Mesenchymal stem cell (in vitro differentiated cells and primary cell): ENCODE data around the gene KCTD2.

Experiments used
- DNase-seq: peaks from one replicate; pipeline ENCODE4 v3.0.0-alpha.2; 2013
- H2AFZ ChIP-seq: one replicate; pipeline ENCODE4 v1.6.1; 2013; ENCODE audit warnings: low read depth, mild to moderate bottlenecking, control low read depth, inconsistent platforms, low read length, moderate library complexity
- H2AK5ac ChIP-seq: 2 replicates; pipeline ENCODE4 v1.6.1; 2013; ENCODE audit warnings: low read length, moderate library complexity, mild to moderate bottlenecking, inconsistent platforms; ENCODE audit not compliant: severe bottlenecking
- H2BK120ac ChIP-seq: one replicate; pipeline ENCODE4 v1.6.1; 2013; ENCODE audit warnings: low read depth, mild to moderate bottlenecking, inconsistent platforms, low read length, moderate library complexity
- H2BK12ac ChIP-seq, 2 experiments: one replicate each; pipeline ENCODE4 v1.6.1; 2013; ENCODE audit warnings: inconsistent platforms in 2 of 2, low read length in 2 of 2, mild to moderate bottlenecking in 2 of 2, moderate library complexity in 2 of 2, control low read depth in 1 of 2
- H2BK15ac ChIP-seq: one replicate; pipeline ENCODE4 v1.6.1; 2013; ENCODE audit warnings: mild to moderate bottlenecking, low read depth, inconsistent platforms; ENCODE audit not compliant: poor library complexity, severe bottlenecking
- H2BK5ac ChIP-seq: 2 replicates; pipeline ENCODE4 v1.6.1; 2013; ENCODE audit warnings: low read depth, mild to moderate bottlenecking, low read length, control low read depth, inconsistent platforms; ENCODE audit not compliant: poor library complexity, severe bottlenecking
- H3K14ac ChIP-seq, 2 experiments: one replicate each; pipeline ENCODE4 v1.6.1; 2013; ENCODE audit warnings: inconsistent platforms in 2 of 2, low read length in 2 of 2, control low read depth in 1 of 2, mild to moderate bottlenecking in 1 of 2, moderate library complexity in 1 of 2
- H3K18ac ChIP-seq, 2 experiments: one replicate each; pipeline ENCODE4 v1.6.1; 2013; ENCODE audit warnings: inconsistent platforms in 2 of 2, low read length in 2 of 2, control low read depth in 1 of 2, low read depth in 1 of 2, mild to moderate bottlenecking in 1 of 2
- H3K23ac ChIP-seq, 2 experiments: one replicate each; pipeline ENCODE4 v1.6.1; 2013; ENCODE audit warnings: inconsistent platforms in 2 of 2, low read length in 2 of 2, mild to moderate bottlenecking in 2 of 2, moderate library complexity in 2 of 2, control low read depth in 1 of 2
- H3K27ac ChIP-seq: 2 replicates; pipeline ENCODE4 v1.5.1; 2013; ENCODE audit warnings: mild to moderate bottlenecking, moderate library complexity, low read length, control low read depth, inconsistent platforms; ENCODE audit not compliant: poor library complexity, severe bottlenecking
- H3K27me3 ChIP-seq, 2 experiments: 2 replicates each; pipeline versions ENCODE4 v1.6.1 to v1.7.0; 2013; ENCODE audit warnings: low read length in 2 of 2, mild to moderate bottlenecking in 2 of 2, moderate library complexity in 2 of 2, control low read depth in 1 of 2, inconsistent platforms in 1 of 2; ENCODE audit not compliant: control insufficient read depth in 1 of 2, insufficient read depth in 1 of 2
- H3K36me3 ChIP-seq, 2 experiments: 2 replicates each; pipeline versions ENCODE4 v1.6.1 to v1.7.0; 2013; ENCODE audit warnings: low read length in 2 of 2, control low read depth in 1 of 2, inconsistent platforms in 1 of 2, low read depth in 1 of 2, mild to moderate bottlenecking in 1 of 2; ENCODE audit not compliant: insufficient read depth in 2 of 2, control insufficient read depth in 1 of 2
- H3K4ac ChIP-seq, 2 experiments: one replicate each; pipeline ENCODE4 v1.6.1; 2013; ENCODE audit warnings: inconsistent platforms in 2 of 2, low read length in 2 of 2, mild to moderate bottlenecking in 2 of 2, moderate library complexity in 2 of 2, control low read depth in 1 of 2, low read depth in 1 of 2
- H3K4me1 ChIP-seq: 2 replicates; pipeline ENCODE4 v1.6.1; 2013; ENCODE audit warnings: low read depth, low read length, control low read depth; ENCODE audit not compliant: control insufficient read depth, insufficient read depth
- H3K4me2 ChIP-seq: 2 replicates; pipeline ENCODE4 v1.6.1; 2013; ENCODE audit warnings: low read length, mild to moderate bottlenecking, inconsistent platforms; ENCODE audit not compliant: poor library complexity, severe bottlenecking
- H3K4me3 ChIP-seq, 2 experiments: 2 replicates each; pipeline versions ENCODE4 v1.5.1 to v1.7.0; 2013; ENCODE audit warnings: low read length in 2 of 2, mild to moderate bottlenecking in 2 of 2, control low read depth in 1 of 2, low read depth in 1 of 2; ENCODE audit not compliant: insufficient read depth in 1 of 2
- H3K79me1 ChIP-seq: replicated peaks from 2 replicates; pipeline ENCODE4 v1.6.1; 2013; ENCODE audit warnings: mild to moderate bottlenecking, control low read depth, low read length, inconsistent platforms; ENCODE audit not compliant: poor library complexity, severe bottlenecking
- H3K9ac ChIP-seq: 2 replicates; pipeline ENCODE4 v1.7.0; 2013; ENCODE audit warnings: mild to moderate bottlenecking, low read length, moderate library complexity
- H3K9me3 ChIP-seq: 2 replicates; pipeline ENCODE4 v1.7.0; 2013; ENCODE audit warnings: mild to moderate bottlenecking, low read length; ENCODE audit not compliant: control insufficient read depth
- H4K8ac ChIP-seq: one replicate; pipeline ENCODE4 v1.6.1; 2013; ENCODE audit warnings: inconsistent platforms, mild to moderate bottlenecking, low read length, moderate library complexity
- H4K91ac ChIP-seq: one replicate; pipeline ENCODE4 v1.6.1; 2013; ENCODE audit warnings: mild to moderate bottlenecking, low read length, inconsistent platforms
- WGBS: methylation state at CpG from one replicate; pipeline ENCODE4 v1.1.7; 2013; ENCODE audit warnings: mixed read lengths; 5-methylcytosine and 5-hydroxymethylcytosine counted together

Gene KCTD2

GRCh38 chr17:75059369-75060345 is 12.6 kb downstream of the KCTD2 start:
- Histone ChIP-seq H3K4me3 (no peak overlapping the region), H2BK15ac (no peak overlapping the region), H2BK5ac (no peak overlapping the region), H2BK12ac (no peak overlapping the region), H3K4ac (no peak overlapping the region), H3K27ac (no peak overlapping the region), H2BK120ac (no peak overlapping the region), H3K18ac (no peak overlapping the region), H3K36me3 (peaks cover 58 to 70% of the 10 kb centered on the region in 2 experiments), H4K91ac (no peak overlapping the region), H3K14ac (no peak overlapping the region), H3K23ac (no peak overlapping the region), H4K8ac (no peak overlapping the region), H3K9ac (peak overlapping the region; percentile 22), H2AK5ac (no peak overlapping the region), H3K4me2 (no peak overlapping the region), H3K9me3 (no peaks in the 10 kb centered on the region), H3K27me3 (no peaks in the 10 kb centered on the region), H3K79me1 (peaks cover 6% of the 10 kb centered on the region), H3K4me1 (no peaks in the 10 kb centered on the region), H2AFZ (no peak overlapping the region)
- peak; percentile 78 for DNase-seq
- 83% methylated on average over 25 of the region's 25 CpGs for WGBS

GRCh38 chr17:75060434-75061054 is 13.5 kb downstream of the KCTD2 start:
- no peak overlapping the region for H2BK15ac ChIP-seq
- H3K9ac ChIP-seq, result peak overlapping the region; percentile 22
- H3K14ac ChIP-seq, result no peak overlapping the region
- no peak overlapping the region for H2BK12ac ChIP-seq
- peaks cover 11% of the 10 kb centered on the region for H3K79me1 ChIP-seq
- H3K9me3 ChIP-seq, result no peaks in the 10 kb centered on the region
- H3K27me3 ChIP-seq, result no peaks in the 10 kb centered on the region
- peaks cover 3% of the 10 kb centered on the region for H3K4me1 ChIP-seq
- WGBS, result 97% methylated on average over 23 of the region's 26 CpGs
- DNase-seq, result no peak
- no peak overlapping the region for H3K27ac ChIP-seq
- no peak overlapping the region for H3K23ac ChIP-seq
- no peak overlapping the region for H3K18ac ChIP-seq
- H3K4me2 ChIP-seq, result no peak overlapping the region
- no peak overlapping the region for H2BK120ac ChIP-seq
- H2AFZ ChIP-seq, result no peak overlapping the region
- H4K8ac ChIP-seq, result no peak overlapping the region
- no peak overlapping the region for H3K4ac ChIP-seq
- peaks cover 59 to 73% of the 10 kb centered on the region in 2 experiments for H3K36me3 ChIP-seq
- H2AK5ac ChIP-seq, result no peak overlapping the region
- no peak overlapping the region for H3K4me3 ChIP-seq
- no peak overlapping the region for H4K91ac ChIP-seq
- H2BK5ac ChIP-seq, result no peak overlapping the region

- H3K9me3 ChIP-seq, result no peaks in the 10 kb centered on the region
- H3K27ac ChIP-seq, result no peak overlapping the region
- H3K18ac ChIP-seq, result no peak overlapping the region
- H3K79me1 ChIP-seq, result peaks cover 11% of the 10 kb centered on the region
- H2AFZ ChIP-seq, result no peak overlapping the region
- H3K4me1 ChIP-seq, result peaks cover 4% of the 10 kb centered on the region
- H2AK5ac ChIP-seq, result no peak overlapping the region
- H3K9ac ChIP-seq, result peak overlapping the region; percentile 22
- WGBS, result 99% methylated on average over 10 of the region's 10 CpGs
- no peak overlapping the region for H2BK12ac ChIP-seq
- H2BK120ac ChIP-seq, result no peak overlapping the region
- no peak for DNase-seq
- H4K8ac ChIP-seq, result no peak overlapping the region
- H3K4me2 ChIP-seq, result no peak overlapping the region
- no peaks in the 10 kb centered on the region for H3K27me3 ChIP-seq
- H2BK5ac ChIP-seq, result no peak overlapping the region
- H3K36me3 ChIP-seq, result peaks cover 59 to 69% of the 10 kb centered on the region in 2 experiments
- H4K91ac ChIP-seq, result no peak overlapping the region
- no peak overlapping the region for H3K4ac ChIP-seq
- H3K14ac ChIP-seq, result no peak overlapping the region
- no peak overlapping the region for H3K4me3 ChIP-seq
- no peak overlapping the region for H3K23ac ChIP-seq
- H2BK15ac ChIP-seq, result no peak overlapping the region
These were observed 14.0 kb downstream of the KCTD2 start for GRCh38 chr17:75061055-75061438.

- H3K36me3 ChIP-seq, result peaks cover 59 to 64% of the 10 kb centered on the region in 2 experiments
- H3K79me1 ChIP-seq, result peaks cover 11% of the 10 kb centered on the region
- H2BK15ac ChIP-seq, result no peak overlapping the region
- no peak overlapping the region for H4K91ac ChIP-seq
- no peak overlapping the region for H3K4me2 ChIP-seq
- DNase-seq, result no peak
- H2AK5ac ChIP-seq, result no peak overlapping the region
- no peak overlapping the region for H3K18ac ChIP-seq
- H2BK120ac ChIP-seq, result no peak overlapping the region
- no peak overlapping the region for H3K27ac ChIP-seq
- H3K14ac ChIP-seq, result no peak overlapping the region
- WGBS, result 97% methylated on average over 8 of the region's 8 CpGs
- no peaks in the 10 kb centered on the region for H3K27me3 ChIP-seq
- H2BK12ac ChIP-seq, result peak overlapping the region in 1 of 2 experiments; percentile 8
- H3K9ac ChIP-seq, result no peak overlapping the region
- no peak overlapping the region for H2AFZ ChIP-seq
- no peak overlapping the region for H4K8ac ChIP-seq
- H3K4me3 ChIP-seq, result no peak overlapping the region
- H2BK5ac ChIP-seq, result no peak overlapping the region
- H3K4me1 ChIP-seq, result peaks cover 4% of the 10 kb centered on the region
- H3K4ac ChIP-seq, result no peak overlapping the region
- no peak overlapping the region for H3K23ac ChIP-seq
- H3K9me3 ChIP-seq, result no peaks in the 10 kb centered on the region
These were observed 14.6 kb downstream of the KCTD2 start for GRCh38 chr17:75061618-75062017.
